ENCODE results near the gene RHBDD2.
"Not testable (repeated sequence)": the region's sequence is repeated elsewhere in the genome, so short reads cannot be mapped to it uniquely, and the experiment has no call there.

Gene RHBDD2

DNA sequence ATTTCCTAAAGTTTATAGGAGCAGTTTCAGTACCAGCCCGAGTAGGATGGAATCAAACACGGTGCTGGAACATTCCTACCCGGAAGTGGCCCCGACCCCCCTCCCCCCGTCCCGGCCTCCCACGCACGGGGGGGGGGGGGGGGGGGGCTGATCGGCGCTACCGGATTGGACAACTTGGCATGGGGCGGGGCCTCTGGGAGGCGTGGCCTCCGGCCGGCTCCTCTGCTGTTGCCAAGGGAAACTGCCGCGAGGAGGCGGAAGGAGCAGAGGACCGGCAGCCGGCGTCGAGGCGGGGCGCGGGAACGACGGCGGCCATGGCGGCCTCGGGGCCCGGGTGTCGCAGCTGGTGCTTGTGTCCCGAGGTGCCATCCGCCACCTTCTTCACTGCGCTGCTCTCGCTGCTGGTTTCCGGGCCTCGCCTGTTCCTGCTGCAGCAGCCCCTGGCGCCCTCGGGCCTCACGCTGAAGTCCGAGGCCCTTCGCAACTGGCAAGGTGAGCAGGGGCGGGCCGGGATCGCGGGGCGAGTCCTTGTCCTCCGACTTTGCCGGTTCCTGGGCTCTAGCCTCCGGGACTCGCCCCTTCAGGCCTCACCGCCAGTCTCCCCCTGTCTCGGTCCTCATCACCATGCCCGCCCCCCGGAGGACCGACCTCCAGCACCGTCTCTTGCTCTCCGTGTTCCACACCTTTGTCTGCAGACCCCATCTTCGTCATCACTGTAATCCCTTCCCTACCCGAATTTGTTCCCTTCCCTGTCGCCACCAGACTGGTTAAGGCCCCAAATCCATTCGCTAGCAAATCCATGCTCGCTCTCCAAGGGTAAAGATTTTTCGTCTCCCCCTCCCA, at the start of gene RHBDD2:
RHBDD2 (plus strand) TSS at position 266 of the 843 bp plus-strand sequence; CDS start at position 315, 49 bp downstream.
- peak; percentile 83 to 93 for DNase-seq

DNA sequence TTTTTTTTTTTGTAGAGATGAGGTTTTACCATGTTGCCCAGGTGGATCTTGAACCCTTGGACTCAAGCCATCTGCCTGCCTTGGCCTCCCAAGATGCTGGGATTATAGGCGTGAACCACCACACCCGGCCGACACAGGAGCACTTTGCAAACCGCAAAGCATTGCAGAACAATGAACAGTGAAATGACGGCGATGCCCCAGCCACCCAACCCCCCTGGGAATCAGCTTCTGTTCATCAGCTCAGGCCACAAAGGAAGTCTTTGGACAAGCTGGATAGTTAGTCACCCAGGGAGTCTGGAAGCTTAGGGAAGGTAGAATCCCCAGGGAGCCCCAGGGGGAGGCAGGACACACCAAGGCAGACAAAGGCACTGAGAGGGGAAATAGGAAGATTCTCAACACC, 49.2 kb upstream of the RHBDD2 start:
- not testable (repeated sequence) for DNase-seq

DNA sequence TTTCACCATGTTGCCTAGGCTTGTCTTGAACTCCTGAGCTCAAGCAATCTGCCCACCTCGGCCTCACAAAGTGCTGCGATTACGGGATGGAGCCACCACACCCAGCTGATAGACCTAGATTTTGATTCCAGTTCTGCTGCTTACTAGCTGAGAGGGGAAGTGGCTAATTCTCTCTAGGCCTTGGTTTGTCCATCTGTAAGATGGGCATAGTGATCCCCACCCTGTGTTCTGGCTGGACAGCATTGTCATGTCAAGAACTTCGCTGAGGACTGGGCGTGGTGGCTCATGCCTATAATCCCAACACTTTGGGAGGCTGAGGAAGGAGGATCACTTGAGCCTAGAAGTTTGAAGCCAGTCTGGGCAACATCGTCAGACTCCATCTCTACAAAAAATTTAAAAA, 47.9 kb upstream of the RHBDD2 start:
- no peak for DNase-seq

DNA sequence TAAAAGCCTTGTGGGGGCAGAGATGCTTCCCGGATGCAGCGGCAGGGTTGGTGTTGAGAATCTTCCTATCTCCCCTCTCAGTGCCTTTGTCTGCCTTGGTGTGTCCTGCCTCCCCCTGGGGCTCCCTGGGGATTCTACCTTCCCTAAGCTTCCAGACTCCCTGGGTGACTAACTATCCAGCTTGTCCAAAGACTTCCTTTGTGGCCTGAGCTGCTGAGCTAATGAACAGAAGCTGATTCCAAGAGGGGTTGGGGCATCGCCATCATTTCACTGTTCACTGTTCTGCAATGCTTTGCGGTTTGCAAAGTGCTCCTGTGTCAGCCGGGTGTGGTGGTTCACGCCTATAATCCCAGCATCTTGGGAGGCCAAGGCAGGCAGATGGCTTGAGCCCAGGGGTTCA, 45.2 kb upstream of the RHBDD2 start:
- not testable (repeated sequence) for DNase-seq

DNA sequence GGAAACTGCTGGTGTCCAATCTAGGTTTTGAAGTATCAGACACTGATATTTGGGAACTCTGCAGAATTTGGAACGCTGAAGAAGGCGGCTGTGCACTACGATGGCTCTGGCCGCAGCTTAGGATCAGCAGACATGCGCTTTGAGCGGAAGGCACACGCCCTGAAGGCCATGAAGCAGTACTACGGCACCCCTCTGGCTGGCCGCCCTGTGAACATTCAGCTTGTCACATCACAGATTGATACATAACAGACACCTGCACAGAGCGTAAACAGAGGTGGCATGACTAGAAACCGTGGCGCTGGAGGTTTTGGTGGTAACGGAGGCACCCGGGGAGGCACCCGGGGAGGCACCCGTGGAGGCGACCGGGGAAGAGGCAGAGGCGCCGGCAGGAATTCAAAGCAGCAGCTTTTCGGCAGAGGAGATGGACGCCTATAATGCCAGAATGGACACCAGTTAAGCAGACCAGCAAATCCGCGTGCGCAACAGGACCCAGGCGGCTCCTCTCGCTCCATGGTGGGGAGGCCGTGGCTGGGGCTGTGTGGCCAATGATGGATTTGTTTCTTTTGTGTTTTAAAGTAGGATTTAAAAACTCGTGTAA, 43.0 kb upstream of the RHBDD2 start:
- no peak for DNase-seq

DNA sequence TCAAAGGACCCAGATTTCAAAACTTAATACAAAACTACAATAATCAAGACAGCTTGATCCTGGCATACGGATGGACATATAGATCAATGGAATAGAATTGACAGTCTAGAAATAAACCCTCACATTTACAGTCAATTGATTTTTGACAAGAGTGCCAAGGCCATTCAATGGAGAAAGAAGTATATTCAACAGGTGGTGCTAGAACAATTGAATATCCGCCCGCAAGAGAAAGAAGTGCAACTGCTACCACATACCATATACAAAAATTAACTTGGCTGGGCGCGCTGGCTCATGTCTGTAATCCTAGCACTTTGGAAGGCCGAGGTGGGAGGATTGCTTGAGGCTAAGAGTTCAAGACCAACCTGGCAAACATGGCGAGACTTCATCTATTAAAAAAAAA, 42.0 kb upstream of the RHBDD2 start:
- no peak for DNase-seq

DNA sequence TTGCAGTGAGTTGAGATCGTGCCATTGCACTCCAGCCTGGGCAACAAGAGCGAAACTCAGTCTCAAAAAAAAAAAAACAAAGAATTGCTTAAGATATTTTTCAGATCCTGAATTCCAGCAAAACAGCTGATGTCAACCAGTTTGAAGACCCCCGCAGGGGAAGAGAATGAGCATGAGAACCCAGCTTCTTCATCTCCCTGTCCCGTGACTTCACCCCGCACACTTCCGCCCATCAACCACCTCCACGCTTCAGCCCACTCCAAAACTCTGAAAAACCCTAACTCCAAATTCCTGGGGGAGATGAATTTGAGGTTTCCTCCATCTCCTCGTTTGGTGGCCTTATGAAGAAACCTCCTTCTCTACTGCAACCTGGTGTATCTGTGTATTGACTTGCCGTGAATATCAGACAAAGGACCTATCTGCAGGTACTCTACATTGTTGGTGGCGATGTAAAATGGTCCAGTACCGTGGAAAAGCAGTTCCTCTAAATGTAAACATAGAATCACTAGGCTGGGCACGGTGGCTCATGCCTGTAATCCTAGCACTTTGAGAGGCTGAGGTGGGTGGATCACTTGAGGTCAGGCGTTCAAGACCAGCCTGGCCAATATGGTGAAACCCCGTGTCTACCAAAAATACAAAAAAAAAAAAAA, 40.4 kb upstream of the RHBDD2 start:
- not testable (repeated sequence) for DNase-seq

DNA sequence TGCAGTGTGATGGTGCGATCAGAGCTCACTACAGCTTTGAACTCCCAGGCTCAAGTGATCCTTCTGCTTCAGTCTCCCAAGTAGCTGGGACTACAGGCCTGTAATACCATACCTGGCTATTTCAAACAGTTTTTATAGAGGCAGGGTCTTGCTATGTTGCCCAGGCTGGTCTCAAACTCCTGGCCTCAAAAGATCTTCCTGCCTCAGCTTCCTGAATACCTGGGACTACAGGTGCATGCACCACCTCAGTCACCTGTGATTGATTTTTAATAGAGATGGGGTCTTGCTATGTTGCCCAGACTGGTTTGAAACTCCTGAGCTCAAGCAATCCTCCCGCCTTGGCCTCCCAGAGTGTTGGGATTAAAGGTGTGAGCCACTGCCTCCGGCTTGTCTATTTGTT, 38.8 kb upstream of the RHBDD2 start:
- DNase-seq = no peak

DNA sequence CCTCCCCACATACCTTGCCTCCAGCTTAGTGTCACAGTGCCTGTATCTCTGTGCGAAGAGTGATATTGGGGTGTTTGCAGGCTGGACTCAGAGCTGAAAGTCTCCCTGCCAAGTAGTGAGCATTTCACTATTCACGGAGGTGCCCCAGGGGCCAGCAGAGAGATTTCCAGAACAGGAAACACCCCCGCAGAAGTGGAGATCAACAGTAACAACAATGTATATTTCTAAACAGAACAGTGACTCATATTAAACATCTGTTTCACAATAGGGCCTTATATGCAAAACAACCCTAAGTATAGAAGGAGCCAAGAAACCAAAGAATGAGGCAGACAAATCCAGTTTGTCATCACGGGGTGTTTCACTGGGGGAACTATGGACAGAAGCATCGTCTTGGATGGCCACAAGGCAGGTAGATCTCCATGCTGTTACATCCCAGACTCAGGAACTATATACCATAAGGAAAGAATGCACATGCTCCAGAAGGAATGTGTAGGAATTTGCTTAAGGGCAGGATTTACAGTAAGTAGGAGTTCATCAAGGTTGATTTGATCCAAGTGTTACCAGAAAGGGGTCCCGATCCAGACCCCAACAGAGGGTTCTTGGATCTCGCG, 35.9 kb upstream of the RHBDD2 start:
- DNase-seq = no peak

DNA sequence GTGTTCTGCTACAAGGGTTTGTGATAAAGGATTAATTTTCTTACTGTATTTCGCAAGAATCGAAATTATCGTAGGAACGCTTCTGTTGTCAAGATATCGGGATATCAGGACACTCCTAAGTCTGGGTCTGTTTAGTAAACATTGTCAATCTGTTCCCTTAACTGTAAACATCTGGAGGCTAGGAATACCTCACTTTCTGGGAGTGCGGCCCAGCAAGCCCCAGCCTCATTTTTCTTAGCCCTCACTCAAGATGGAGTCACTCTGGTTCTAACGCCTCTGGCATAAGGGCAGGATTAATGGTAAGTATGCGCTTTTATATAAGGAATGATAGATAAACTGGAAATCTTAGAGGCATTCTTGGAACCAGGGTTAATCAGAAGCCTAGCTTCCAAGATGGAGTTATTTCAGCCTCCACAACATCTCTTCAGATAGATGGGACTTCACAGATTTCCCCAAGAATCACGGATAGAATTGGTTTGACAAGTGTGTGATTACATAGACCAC, 35.2 kb upstream of the RHBDD2 start:
- DNase-seq = no peak

DNA sequence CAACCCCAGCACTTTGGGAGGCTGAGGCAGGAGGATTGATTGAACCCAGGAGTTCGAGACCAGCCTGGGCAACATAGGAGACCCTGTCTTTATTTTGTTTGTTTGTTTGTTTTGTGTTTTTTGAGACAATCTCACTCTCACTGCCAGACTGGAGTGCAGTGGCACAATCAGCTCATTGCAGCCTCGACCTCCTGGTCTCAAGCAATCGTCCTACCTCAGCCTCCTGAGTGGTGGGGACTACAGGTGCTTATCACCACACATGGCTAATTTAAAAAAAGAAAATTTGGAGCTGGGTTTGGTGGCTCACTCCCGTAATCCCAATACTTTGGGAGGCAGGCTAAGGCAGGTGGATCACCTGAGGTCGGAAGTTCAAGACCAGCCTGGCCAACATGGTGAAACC, 34.7 kb upstream of the RHBDD2 start:
- DNase-seq = no peak

DNA sequence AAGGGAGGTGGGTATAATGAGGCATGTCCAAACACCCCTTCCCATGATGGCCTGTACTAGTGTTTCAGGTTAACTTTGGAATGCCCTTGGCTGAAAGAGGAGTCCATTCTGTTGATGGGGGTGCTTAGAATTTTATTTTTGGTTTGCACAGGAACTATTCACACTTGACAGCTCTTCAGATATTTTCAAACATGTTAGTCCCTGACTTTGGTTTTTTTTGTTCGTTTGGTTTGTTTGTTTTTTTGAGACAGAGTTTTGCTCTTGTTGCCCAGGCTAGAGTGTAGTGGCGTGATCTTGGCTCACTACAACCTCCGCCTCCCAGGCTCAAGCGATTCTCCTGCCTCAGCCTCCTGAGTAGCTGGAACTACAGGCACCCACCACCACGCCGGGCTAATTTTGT, 33.7 kb upstream of the RHBDD2 start:
- DNase-seq = not testable (repeated sequence)

DNA sequence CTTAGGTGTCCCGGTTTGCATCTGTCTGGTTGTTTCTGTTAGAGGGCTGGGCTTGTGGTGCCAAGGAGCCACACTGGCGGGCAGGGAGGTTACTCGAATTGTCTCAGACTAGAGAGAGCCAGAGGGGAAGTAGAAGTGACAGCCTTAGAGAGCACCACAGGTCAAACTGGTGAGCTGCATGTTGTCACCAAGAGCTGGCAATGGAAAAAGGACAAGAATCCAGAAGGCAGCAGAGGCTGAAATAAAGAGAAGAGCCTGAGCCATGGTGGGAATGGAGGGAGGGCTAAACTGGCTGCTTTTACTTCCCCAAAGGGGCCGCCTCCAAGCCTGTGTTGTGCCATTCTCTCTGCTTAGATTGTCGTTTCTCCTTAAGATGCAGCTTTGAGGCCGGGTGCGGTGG, 31.1 kb upstream of the RHBDD2 start:
- no peak for DNase-seq

DNA sequence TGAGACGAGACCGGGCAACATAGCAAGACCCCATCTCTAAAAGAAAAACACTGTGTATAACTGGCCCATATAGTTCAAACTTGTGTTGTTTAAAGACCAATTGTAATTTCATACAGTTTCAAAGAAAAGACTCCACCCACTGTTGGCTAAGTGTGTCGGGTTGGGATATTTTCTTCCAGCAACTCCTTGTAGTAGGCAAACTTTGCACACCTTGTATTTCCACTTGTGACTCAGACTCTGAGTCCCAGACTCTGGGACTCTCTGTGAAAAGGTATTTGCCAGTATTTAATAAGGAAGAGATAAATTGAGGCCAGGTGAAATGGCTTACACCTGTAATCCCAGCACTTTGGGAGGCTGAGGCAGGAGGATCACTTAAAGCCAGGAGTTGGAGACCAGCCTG, 29.3 kb upstream of the RHBDD2 start:
- DNase-seq = no peak

DNA sequence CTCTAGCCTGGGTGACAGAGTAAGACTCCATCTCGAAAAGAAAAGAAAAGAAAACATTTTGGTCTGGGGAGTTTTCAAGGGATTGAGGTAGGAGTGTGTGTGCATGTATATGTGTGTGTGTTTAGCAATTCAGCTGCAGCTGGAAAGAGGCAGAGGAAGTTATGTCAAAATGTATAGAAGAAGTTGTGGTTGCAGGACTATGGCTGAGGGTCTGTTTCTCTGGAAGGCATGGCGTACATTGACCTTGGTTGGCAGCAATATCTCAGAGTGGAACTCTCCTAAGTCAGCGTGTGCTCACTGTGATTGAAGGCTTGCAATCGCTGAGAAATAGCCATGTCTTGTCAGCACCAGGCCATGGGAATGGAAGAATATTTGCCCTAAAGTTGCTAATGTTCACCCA, 28.6 kb upstream of the RHBDD2 start:
- DNase-seq = no peak

DNA sequence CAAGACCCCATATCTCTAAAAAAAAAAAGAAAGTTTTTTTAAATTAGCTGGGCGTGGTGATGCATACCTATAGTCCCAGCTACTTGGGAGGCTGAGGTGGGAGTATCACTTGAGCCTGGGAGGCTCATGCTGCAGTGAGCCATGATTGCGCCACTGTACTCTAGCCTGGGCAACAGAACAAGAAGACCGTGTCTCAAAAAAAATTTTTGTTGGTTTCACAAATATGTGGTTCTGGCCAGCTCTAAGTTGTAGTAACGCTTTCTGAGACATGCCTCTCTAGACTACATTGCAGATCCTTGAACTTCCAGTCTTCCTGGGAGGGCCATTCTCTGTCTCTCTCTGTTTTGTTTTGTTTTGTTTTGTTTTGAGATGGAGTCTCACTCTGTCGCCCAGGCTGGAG, 24.6 kb upstream of the RHBDD2 start:
- DNase-seq = no peak

DNA sequence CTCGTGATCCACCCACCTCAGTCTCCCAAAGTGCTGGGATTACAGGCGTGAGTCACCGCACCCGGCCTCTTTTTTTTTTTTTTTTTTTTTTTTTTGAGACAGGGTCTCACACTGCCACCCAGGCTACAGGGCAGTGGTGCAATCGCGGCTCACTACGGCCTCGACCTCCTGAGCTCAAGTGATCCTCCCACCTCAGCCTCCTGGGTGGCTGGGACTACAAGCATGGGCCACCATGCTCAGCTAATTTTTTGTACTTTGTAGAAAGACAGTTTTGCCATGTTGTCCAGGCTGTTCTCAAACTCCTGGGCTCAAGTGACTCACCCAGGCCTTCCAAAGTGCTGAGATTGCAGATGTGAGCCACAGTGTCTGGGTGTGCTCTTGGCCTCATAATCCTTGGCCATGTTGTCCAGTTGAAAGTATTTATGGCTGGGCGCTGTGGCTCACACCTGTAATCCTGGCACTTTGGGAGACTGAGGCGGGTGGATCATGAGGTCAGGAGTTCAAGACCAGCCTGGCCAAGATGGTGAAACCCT, 24.0 kb upstream of the RHBDD2 start:
- DNase-seq = not testable (repeated sequence)

DNA sequence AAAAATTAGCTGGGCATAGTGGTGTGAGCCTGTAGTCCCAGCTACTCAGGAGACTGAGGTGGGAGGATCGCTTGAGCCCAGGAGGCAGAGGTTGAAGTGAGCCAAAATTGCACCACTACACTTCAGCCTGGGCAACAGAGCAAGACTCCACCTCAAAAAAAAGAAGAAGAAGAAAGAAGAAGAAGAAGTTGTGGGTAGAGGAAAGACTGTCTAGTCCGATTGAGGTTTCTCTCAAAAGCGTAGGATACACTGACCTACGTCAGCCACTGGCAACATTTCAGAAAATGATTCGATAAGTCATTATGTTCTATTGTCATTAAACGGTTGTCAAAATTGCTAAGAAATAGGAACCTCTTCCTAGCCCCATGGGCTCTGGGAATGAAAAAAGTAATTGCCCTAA, 22.3 kb upstream of the RHBDD2 start:
- no peak for DNase-seq

DNA sequence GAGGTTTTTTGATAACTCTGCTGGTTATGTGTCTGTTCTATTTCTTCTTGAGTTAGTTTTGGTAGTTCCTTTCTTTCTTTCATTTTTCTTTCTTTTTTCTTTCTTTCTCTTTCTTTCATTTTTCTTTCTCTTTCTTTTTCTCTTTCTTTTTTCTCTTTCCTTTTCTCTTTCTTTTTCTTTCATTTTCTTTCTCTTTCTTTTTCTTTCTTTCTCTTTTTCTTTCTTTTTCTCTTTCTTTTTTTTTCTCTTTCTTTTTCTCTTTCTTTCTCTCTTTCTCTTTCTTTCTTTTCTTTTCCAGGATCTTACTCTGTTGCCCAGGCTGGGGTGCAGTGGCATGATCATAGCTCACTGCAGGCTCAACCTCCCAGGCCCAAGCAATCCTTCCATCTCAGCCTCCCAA, 20.4 kb upstream of the RHBDD2 start:
- no peak for DNase-seq

DNA sequence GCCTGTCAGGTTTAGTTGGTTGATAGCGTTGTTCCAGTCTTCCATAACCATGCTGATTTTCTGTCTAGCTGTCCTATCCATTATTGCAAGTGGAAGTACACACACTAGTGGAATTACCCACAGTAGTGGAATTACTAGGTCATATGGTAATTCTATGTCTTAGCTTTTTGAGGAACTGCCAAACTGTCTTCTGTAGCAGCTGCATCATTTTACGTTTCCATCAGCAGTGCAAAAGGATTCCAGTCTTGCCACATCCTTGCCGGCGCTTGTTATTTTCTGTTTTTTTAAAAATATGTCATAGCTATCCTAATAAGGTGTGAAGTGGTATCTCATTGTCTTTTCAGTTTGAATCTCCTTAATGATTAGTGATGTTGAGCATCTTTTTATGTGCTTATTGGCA, 17.2 kb upstream of the RHBDD2 start:
- DNase-seq = no peak

DNA sequence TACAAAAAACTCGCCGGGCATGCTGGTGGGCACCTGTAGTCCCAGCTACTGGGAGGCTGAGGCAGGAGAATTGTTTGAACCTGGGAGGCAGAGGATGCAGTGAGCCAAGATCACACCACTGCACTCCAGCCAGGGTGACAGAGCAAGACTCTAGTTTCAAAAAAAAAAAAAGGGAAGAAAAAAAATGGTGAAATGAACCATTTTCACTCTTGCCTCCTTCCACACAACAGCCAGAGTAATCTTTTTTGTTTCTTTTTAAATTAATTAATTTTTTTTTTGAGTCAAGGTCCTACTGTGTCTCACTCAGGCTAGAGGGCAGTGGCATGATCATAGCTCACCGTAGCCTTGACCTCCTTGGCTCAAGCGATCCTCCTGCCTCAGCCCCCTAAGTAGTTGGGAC, 14.6 kb upstream of the RHBDD2 start:
- not testable (repeated sequence) for DNase-seq

DNA sequence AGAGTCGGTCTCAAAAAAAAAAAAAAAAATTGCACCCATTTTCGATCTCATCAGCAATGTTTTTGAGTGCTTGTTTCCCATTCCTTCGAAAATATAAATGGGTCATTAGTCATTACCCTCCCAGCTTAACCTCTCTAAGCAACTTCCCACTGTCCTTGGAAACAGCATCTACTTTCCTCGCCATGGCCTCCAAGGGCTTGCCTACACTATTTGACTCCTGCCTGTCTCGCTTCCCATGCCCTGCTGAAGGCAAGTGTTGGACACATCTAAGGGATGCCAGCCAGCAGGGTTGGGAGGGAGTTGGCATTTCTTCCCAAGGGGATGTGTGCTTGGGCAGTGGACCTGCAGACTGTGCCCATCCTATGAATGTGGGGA, 12.7 kb upstream of the RHBDD2 start:
- DNase-seq = peak in 1 of 2 experiments; percentile 40

Measured in NCI-H524 (cell line).